ENCODE measurements around the gene CMSS1.

DNA sequence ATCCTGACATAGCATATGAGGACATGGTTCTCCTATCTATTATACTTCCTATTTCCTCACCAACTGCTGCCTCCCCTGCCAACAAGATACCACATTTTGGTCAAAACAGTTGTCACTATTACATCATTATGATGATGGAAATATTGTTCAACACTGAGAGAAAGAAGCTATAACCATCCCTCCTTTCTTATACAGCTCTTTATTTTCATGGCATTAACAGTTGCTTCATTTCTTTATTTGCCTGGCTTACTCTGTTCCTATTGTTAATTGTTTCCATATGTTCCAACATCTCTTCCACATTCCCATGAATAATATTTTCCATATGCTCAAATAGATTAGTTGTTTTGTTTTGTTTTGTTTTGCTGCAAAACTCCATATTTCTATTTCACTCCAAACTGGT, 337.5 kb downstream of the CMSS1 start:
- TF ChIP-seq CTCF (IDR thresholded peaks at IDR 0.05) (no peak), FOXJ3 (CRISPR knock-in tag; IDR thresholded peaks at IDR 0.05; ENCODE audit: borderline replicate concordance) (no peak), ZNF138 (CRISPR knock-in tag; conservative IDR thresholded peaks at IDR 0.05) (no peak), JUN (CRISPR knock-in tag; IDR thresholded peaks at IDR 0.05) (no peak), MYBL2 (CRISPR knock-in tag; IDR thresholded peaks at IDR 0.05) (no peak), NFATC4 (CRISPR knock-in tag; IDR thresholded peaks at IDR 0.05) (no peak), ZSCAN18 (CRISPR knock-in tag; IDR thresholded peaks at IDR 0.05) (no peak)
